Parathyroid adenoma (tissue), 2 donors: ENCODE measurements around the gene RALGAPA2.

Experiments used
- H2AFZ ChIP-seq: fragments of 300-600 bp; sonication (generic); one replicate; pipeline ENCODE4 v1.7.0; 2017; ENCODE audit warnings: antibody characterized with exemption, mild to moderate bottlenecking
- H3K27ac ChIP-seq: fragments of 300-600 bp; sonication (generic); one replicate; pipeline ENCODE4 v1.7.0; 2017
- H3K27me3 ChIP-seq: fragments of 300-600 bp; sonication (generic); one replicate; pipeline ENCODE4 v1.7.0; 2017; ENCODE audit warnings: low read length; ENCODE audit not compliant: control insufficient read depth, insufficient read depth
- H3K36me3 ChIP-seq: fragments of 300-600 bp; sonication (generic); one replicate; pipeline ENCODE4 v1.7.0; 2017; ENCODE audit warnings: low read length; ENCODE audit not compliant: control insufficient read depth, insufficient read depth
- H3K4me1 ChIP-seq: fragments of 300-600 bp; sonication (generic); one replicate; pipeline ENCODE4 v1.7.0; 2017; ENCODE audit warnings: control low read depth
- H3K4me2 ChIP-seq: fragments of 300-600 bp; sonication (generic); one replicate; pipeline ENCODE4 v1.7.0; 2017; ENCODE audit warnings: low read length
- H3K4me3 ChIP-seq: fragments of 300-600 bp; sonication (generic); one replicate; pipeline ENCODE4 v1.7.0; 2017; ENCODE audit warnings: low read depth, low read length
- H3K79me2 ChIP-seq: fragments of 300-600 bp; sonication (generic); one replicate; pipeline ENCODE4 v1.7.0; 2017; ENCODE audit warnings: control low read depth
- H3K9ac ChIP-seq: fragments of 300-600 bp; sonication (generic); one replicate; pipeline ENCODE4 v1.7.0; 2017; ENCODE audit warnings: mild to moderate bottlenecking
- H3K9me3 ChIP-seq: fragments of 300-600 bp; sonication (generic); one replicate; pipeline ENCODE4 v1.7.0; 2017; ENCODE audit warnings: low read length; ENCODE audit not compliant: control insufficient read depth
- CTCF ChIP-seq: fragments of 300-600 bp; sonication (generic); IDR thresholded peaks from one replicate; pipeline ENCODE4 v1.7.0; 2017; ENCODE audit warnings: antibody characterized with exemption, mild to moderate bottlenecking
- donor health status: primary hyperparathyroidism.

The RALGAPA2 gene

GRCh38 chr20:20571068-20571780, 141.2 kb downstream of the RALGAPA2 start:
- Histone ChIP-seq H3K4me1 (no peaks in the 10 kb centered on the region), H3K79me2 (no peaks in the 10 kb centered on the region), H3K27me3 (no peaks in the 10 kb centered on the region), H3K36me3 (no peaks in the 10 kb centered on the region), H3K4me3 (no peak overlapping the region), H3K4me2 (no peak overlapping the region), H3K9me3 (no peaks in the 10 kb centered on the region), H2AFZ (no peak overlapping the region), H3K27ac (no peak overlapping the region), H3K9ac (no peak overlapping the region)
- no peak for TF ChIP-seq CTCF

- Histone ChIP-seq H2AFZ (no peak overlapping the region), H3K4me1 (no peaks in the 10 kb centered on the region), H3K9me3 (no peaks in the 10 kb centered on the region), H3K27me3 (no peaks in the 10 kb centered on the region), H3K4me3 (no peak overlapping the region), H3K9ac (no peak overlapping the region), H3K4me2 (no peak overlapping the region), H3K36me3 (no peaks in the 10 kb centered on the region), H3K79me2 (no peaks in the 10 kb centered on the region), H3K27ac (no peak overlapping the region)
- TF ChIP-seq CTCF: peak; percentile 48
These were observed 143.7 kb downstream of the RALGAPA2 start for GRCh38 chr20:20568604-20569205.

- Histone ChIP-seq H3K36me3 (no peaks in the 10 kb centered on the region), H3K27me3 (no peaks in the 10 kb centered on the region), H3K79me2 (no peaks in the 10 kb centered on the region), H2AFZ (no peak overlapping the region), H3K4me3 (no peak overlapping the region), H3K9ac (no peak overlapping the region), H3K4me2 (no peak overlapping the region), H3K27ac (no peak overlapping the region), H3K4me1 (no peaks in the 10 kb centered on the region), H3K9me3 (no peaks in the 10 kb centered on the region)
- TF ChIP-seq CTCF: no peak
These were observed 144.7 kb downstream of the RALGAPA2 start for GRCh38 chr20:20567712-20568111.

- no peak for TF ChIP-seq CTCF
- Histone ChIP-seq H3K79me2 (no peaks in the 10 kb centered on the region), H3K4me1 (no peaks in the 10 kb centered on the region), H2AFZ (no peak overlapping the region), H3K27ac (no peak overlapping the region), H3K4me2 (no peak overlapping the region), H3K4me3 (no peak overlapping the region), H3K36me3 (no peaks in the 10 kb centered on the region), H3K9me3 (no peaks in the 10 kb centered on the region), H3K9ac (no peak overlapping the region), H3K27me3 (no peaks in the 10 kb centered on the region)
These were observed 145.9 kb downstream of the RALGAPA2 start for GRCh38 chr20:20566516-20566915.

- Histone ChIP-seq H3K27me3 (no peaks in the 10 kb centered on the region), H3K27ac (no peak overlapping the region), H2AFZ (no peak overlapping the region), H3K4me3 (no peak overlapping the region), H3K79me2 (no peaks in the 10 kb centered on the region), H3K9me3 (no peaks in the 10 kb centered on the region), H3K9ac (no peak overlapping the region), H3K36me3 (no peaks in the 10 kb centered on the region), H3K4me1 (no peaks in the 10 kb centered on the region), H3K4me2 (no peak overlapping the region)
- TF ChIP-seq CTCF: no peak
These were observed 148.2 kb downstream of the RALGAPA2 start for GRCh38 chr20:20564279-20564678.
